ENCODE measurements around the gene RPS6KA4.

GRCh38 chr11:64384028-64384737, 25.2 kb downstream of the RPS6KA4 start:
- TF ChIP-seq CTCF (IDR thresholded peaks at IDR 0.05), result no peak
- no peak for TF ChIP-seq POLR2A (IDR thresholded peaks at IDR 0.05)

All from vagina (tissue), 2 donors.